ENCODE data around the gene LPAR3.

- TF ChIP-seq CTCF (IDR thresholded peaks at IDR 0.05; ENCODE audit: insufficient read depth, low read length, poor library complexity, severe bottlenecking) (no peak), EZH2phosphoT487 (conservative IDR thresholded peaks at IDR 0.05; ENCODE audit: low read length) (no peak)
Measured at GRCh38 chr1:84930831-84931230, 37.8 kb upstream of the LPAR3 start.

All from SU-DHL-6 (cell line).